Anterior cingulate cortex (tissue), 58 donors: ENCODE data around the gene PRSS35.
"Not testable (repeated sequence)": the region's sequence is repeated elsewhere in the genome, so short reads cannot be mapped to it uniquely, and the experiment has no call there.

Experiments
- DNase-seq, 58 donors: peaks; one replicate each; lab custom pipeline; 2025; lab: John Stamatoyannopoulos, UW

PRSS35 gene

GRCh38 chr6:83511901-83512681 is at the start of gene PRSS35:
Gene PRSS35, plus strand, starts transcription at chr6:83512534. Its CDS starts 10,908 bp downstream, at chr6:83523442.
- peak in 52 of 58 donors; percentile 8 to 69 (median 31) for DNase-seq

GRCh38 chr6:83463886-83464285 is 48.4 kb upstream of the PRSS35 start:
- no peak for DNase-seq

GRCh38 chr6:83464381-83465140 is 47.8 kb upstream of the PRSS35 start:
- DNase-seq, result no peak

GRCh38 chr6:83466328-83466727 is 46.0 kb upstream of the PRSS35 start:
- no peak for DNase-seq

GRCh38 chr6:83467620-83468036 is 44.7 kb upstream of the PRSS35 start:
- peak in 33 of 58 donors; percentile 1 to 50 (median 6) for DNase-seq

- DNase-seq, result no peak
Measured at GRCh38 chr6:83470001-83470400, 42.3 kb upstream of the PRSS35 start.

GRCh38 chr6:83470587-83470986 is 41.7 kb upstream of the PRSS35 start:
- no peak for DNase-seq

- peak in 1 of 58 donors; percentile 1 for DNase-seq
Measured at GRCh38 chr6:83472767-83473166, 39.6 kb upstream of the PRSS35 start.

- no peak for DNase-seq
Measured at GRCh38 chr6:83474309-83474708, 38.0 kb upstream of the PRSS35 start.

- DNase-seq, result no peak
Measured at GRCh38 chr6:83476971-83477370, 35.4 kb upstream of the PRSS35 start.

GRCh38 chr6:83479389-83479788 is 32.9 kb upstream of the PRSS35 start:
- no peak for DNase-seq

- no peak for DNase-seq
Measured at GRCh38 chr6:83480470-83480869, 31.9 kb upstream of the PRSS35 start.

GRCh38 chr6:83481938-83482337 is 30.4 kb upstream of the PRSS35 start:
- DNase-seq, result not testable (repeated sequence)

- no peak for DNase-seq
Measured at GRCh38 chr6:83488448-83488847, 23.9 kb upstream of the PRSS35 start.

- no peak for DNase-seq
Measured at GRCh38 chr6:83488861-83489260, 23.5 kb upstream of the PRSS35 start.

- no peak for DNase-seq
Measured at GRCh38 chr6:83490217-83490807, 22.0 kb upstream of the PRSS35 start.

- DNase-seq, result no peak
Measured at GRCh38 chr6:83505356-83505755, 7.0 kb upstream of the PRSS35 start.

GRCh38 chr6:83509441-83509840 is 2.9 kb upstream of the PRSS35 start:
- DNase-seq, result no peak

- no peak for DNase-seq
Measured at GRCh38 chr6:83510791-83511190, 1.5 kb upstream of the PRSS35 start.

GRCh38 chr6:83511266-83511665 is 1.1 kb upstream of the PRSS35 start:
- no peak for DNase-seq

GRCh38 chr6:83514466-83514865 is 2.1 kb downstream of the PRSS35 start:
- DNase-seq, result no peak
